Skeletal muscle cell (primary cell): ENCODE data around the gene CARTPT.

Experiments used
- DNase-seq: peaks from one replicate; pipeline ENCODE4 v3.0.0-alpha.2; 2010; ENCODE audit warnings: low read depth
- H3K4me3 ChIP-seq: 2 replicates; pipeline ENCODE4 v1.5.1; 2011; ENCODE audit warnings: low read depth, mild to moderate bottlenecking, control low read depth, low read length, moderate library complexity

Gene CARTPT

DNA sequence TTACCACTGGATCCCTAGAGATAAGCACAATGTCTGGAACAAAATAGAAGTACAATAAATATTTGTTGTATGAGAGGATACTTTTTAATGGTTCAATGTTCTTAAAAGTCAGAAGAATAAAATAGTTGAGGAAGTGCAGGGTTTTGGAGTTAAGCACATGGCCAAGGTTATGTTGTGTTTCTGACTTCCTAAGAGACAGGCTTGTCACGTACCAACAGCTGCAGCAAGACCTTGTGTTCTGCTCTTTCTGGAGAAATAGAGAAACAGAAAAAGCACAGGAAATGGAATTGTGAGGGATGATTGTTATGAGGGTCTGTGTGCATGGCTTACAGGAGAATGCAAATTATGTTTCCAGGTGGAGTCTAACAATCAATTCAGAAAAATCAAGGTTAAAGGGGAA, 12.9 kb downstream of the CARTPT start:
- DNase-seq, result no peak
- H3K4me3 ChIP-seq, result no peak overlapping the region

- no peak overlapping the region for H3K4me3 ChIP-seq
- no peak for DNase-seq
These were observed 15.1 kb downstream of the CARTPT start for GRCh38 chr5:71734141-71734540.

GRCh38 chr5:71737931-71738539, 19.0 kb downstream of the CARTPT start:
- DNase-seq, result no peak
- no peak overlapping the region for H3K4me3 ChIP-seq

- DNase-seq, result no peak
- no peak overlapping the region for H3K4me3 ChIP-seq
These were observed 19.7 kb downstream of the CARTPT start for GRCh38 chr5:71738662-71739361.

DNA sequence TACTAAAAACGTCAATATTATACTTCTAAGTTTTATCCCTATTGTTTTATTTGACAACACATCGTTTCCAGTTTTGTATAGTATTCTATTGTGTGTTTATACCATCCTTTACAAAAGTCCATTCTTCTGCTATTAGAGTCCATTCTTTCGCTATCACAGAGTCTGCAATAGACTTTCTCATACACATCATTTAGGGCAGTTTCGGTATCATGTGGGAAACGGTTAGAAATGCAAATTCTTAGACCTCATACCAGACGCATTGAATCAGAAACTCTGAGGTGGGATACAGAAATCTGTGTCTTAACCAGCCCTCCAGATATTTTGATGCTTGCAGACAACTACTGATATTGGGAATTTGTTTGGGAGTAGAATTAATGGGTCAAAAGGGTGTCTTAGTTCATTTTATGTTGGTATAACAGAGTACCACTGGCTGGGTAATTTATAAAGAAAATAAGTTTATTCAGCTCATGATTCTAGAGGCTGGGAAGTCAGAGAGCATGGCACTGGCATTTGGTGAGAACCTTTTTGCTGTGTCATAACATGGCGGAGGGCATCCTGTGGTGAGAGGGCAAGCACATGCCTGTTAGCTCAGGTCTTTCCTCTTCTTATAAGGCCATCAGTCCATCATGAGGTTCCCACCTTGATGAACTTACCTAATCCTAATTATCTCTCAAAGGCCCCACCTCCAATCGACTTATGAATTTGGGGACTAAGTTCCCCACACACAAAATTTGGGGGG, 21.1 kb downstream of the CARTPT start:
- DNase-seq, result no peak
- no peak overlapping the region for H3K4me3 ChIP-seq

GRCh38 chr5:71743155-71743554, 24.1 kb downstream of the CARTPT start:
- no peak for DNase-seq

DNA sequence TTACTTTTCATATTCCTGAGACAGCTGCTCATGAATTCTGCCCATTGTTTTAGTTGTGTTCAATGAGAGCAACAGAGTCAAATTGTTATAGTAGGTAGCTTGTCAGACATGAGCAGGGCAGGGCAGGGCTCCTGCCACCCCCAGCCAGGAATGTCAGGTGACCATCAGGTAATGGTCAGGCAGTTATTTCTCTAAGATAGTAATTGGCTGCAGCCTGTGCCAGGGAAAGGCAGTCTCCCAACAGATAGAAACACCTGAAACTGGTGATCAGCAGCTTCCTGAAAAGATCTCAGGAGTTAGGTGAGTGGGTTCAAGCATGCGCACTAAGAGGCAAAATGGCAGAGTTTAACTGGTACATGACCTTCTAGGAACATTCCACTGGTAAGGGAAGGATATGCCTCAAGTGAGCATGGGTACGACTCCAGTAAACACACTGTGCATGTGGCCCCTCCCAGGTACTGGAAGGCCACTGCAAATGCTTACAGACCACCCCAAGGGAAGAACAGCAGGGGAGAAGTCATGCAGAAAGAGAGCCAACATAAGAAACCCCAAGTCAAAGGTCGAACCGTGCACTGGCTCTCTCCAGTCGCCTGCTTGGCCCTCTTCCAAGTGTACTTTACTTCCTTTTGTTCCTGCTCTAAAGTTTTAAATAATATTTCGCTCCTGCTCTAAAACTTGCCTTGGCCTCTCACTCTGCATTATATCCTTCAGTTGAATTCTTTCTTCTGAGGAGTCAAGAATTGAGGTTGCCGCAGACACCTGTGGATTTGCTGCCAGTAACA, 25.1 kb downstream of the CARTPT start:
- no peak overlapping the region for H3K4me3 ChIP-seq
- no peak for DNase-seq

More at GRCh38 chr5:71743155-71743554, 24.1 kb downstream of the CARTPT start:
- no peak overlapping the region for H3K4me3 ChIP-seq

GRCh38 chr5:71747182-71747581, 28.1 kb downstream of the CARTPT start:
- H3K4me3 ChIP-seq, result no peak overlapping the region
- DNase-seq, result no peak

DNA sequence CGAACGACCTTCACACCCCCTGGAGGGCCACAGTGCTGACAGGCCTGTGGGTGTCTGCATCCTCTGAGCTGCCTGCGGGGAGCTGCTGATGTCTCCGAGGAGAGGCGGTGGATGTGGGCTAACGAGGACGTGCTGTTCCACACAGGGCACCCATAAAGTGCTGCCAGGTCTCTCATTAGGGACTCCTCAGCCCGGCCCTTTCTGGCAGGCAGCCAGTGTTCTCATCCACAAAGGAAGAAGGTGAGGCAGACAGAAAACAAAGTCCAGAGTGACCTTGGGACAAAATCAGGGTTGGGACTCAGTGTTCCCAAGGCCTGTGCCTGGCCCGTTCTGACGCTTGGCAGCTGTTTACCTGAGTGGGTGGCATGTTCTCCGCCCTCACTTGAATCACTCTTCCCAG, 29.3 kb downstream of the CARTPT start:
- no peak overlapping the region for H3K4me3 ChIP-seq
- DNase-seq, result no peak

- H3K4me3 ChIP-seq, result no peak overlapping the region
- DNase-seq, result no peak
These were observed 32.3 kb downstream of the CARTPT start for GRCh38 chr5:71751422-71751821.

DNA sequence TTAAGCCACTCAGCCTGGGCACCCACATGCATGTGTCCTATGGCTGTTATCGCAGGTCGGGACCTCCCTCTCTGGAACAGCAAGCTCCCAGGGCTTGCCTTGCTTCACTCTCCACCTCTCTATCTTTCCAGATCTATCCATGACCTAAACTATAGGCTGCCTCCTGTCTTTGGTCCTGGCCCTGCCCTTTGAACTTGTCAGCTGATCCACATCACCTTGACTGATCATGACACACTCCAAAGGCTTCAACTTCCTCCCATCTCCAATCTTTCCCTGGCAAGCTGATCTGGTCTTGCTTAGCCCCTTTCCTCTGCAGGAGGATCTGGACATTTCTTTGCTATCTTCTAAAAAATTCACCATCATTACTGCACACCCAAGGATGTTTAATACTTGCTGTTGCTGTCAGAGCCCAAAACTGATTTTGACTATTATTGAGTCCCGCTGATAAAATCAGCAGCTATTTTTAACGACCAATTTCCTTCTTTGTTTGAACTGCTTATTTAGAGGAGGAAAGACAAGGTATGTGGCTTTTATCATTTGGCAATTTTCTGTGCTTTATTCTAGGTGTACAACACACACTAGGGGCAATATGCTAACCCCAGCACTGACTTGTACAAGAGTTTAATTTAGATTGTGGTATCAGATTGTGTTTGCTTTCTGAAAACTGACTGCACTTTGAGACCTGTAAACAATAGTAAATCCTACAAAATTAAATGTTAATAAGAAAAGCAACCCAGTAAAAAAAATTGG, 33.5 kb downstream of the CARTPT start:
- no peak overlapping the region for H3K4me3 ChIP-seq
- DNase-seq, result no peak

GRCh38 chr5:71757590-71758543, 38.8 kb downstream of the CARTPT start:
- peak; percentile 44 for DNase-seq
- no peak overlapping the region for H3K4me3 ChIP-seq

GRCh38 chr5:71762826-71763225, 43.8 kb downstream of the CARTPT start:
- H3K4me3 ChIP-seq, result no peak overlapping the region
- DNase-seq, result no peak

DNA sequence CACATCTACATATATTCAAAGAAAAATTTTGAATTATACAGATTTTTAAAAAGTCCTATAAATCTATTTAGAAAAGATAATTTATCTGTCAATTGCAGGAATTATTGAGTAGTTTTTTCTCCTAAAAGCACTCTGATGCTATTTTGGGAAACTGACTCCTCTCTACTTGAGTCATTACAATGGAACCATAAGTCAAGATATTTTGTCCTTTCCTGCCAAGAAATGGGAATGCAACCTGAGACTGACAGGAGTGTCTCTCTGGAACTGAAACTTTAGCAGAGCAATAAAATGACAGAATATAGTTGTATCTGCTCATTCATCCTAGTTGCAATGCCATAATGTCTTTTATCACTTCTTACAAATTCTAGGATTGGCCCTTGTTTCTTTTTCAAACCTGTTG, 48.6 kb downstream of the CARTPT start:
- peak; percentile 38 for DNase-seq
- H3K4me3 ChIP-seq, result no peak overlapping the region

- no peak for DNase-seq
- H3K4me3 ChIP-seq, result no peak overlapping the region
These were observed 50.2 kb downstream of the CARTPT start for GRCh38 chr5:71769287-71769686.

- H3K4me3 ChIP-seq, result no peak overlapping the region
These were observed 51.3 kb downstream of the CARTPT start for GRCh38 chr5:71770381-71770780.

More at GRCh38 chr5:71770381-71770780, 51.3 kb downstream of the CARTPT start:
- DNase-seq, result no peak
